H1 (cell line): ENCODE results near the gene BCAR3. TPM values are rescaled to one million over a fixed set of nuclear protein-coding genes. Genes with fewer than 3 reads are reported as not detected.
A peak's percentile ranks its signal among the peaks of the same experiment; 100 is the strongest.

ENCODE experiments used
- CTCF ChIA-PET: fragments of 300-600 bp; sonication (Branson Sonifier 250); formaldehyde crosslinking; loops from one replicate; lab custom pipeline; 2021; ENCODE audit not compliant: partially characterized antibody; lab: Charles Lee
- POLR2A ChIA-PET: fragments of 300-600 bp; sonication (Branson Sonifier 250); formaldehyde crosslinking; loops from one replicate; lab custom pipeline; 2021; ENCODE audit warnings: inconsistent platforms; ENCODE audit not compliant: partially characterized antibody; lab: Charles Lee
- DNase-seq, 2 experiments: peaks; one replicate each; pipeline versions ENCODE4 v3.0.0 to v3.0.0-alpha.2; 2010 to 2022; ENCODE audit warnings: low spot score in 2 of 2, low read depth in 1 of 2, mixed read lengths in 1 of 2
- FAIRE-seq: peaks from 2 replicates; lab custom pipeline; 2011; peaks lifted over from hg19 to GRCh38; lab: Jason Lieb, UNC
- H2AFZ ChIP-seq: 2 replicates; pipeline ENCODE4 v1.8.1; 2012; ENCODE audit warnings: low read length, inconsistent platforms
- H2AK5ac ChIP-seq: 2 replicates; pipeline ENCODE4 v1.6.1; 2013; ENCODE audit warnings: low read depth, low read length
- H2BK120ac ChIP-seq: replicated peaks from 2 replicates; pipeline ENCODE3; 2013; ENCODE audit warnings: low read depth, low read length, inconsistent platforms
- H2BK12ac ChIP-seq: 2 replicates; pipeline ENCODE4 v1.6.1; 2013; ENCODE audit warnings: low read depth, low read length
- H2BK15ac ChIP-seq: 2 replicates; pipeline ENCODE4 v1.6.1; 2013; ENCODE audit warnings: low read length
- H2BK20ac ChIP-seq: 2 replicates; pipeline ENCODE4 v1.6.1; 2013; ENCODE audit warnings: low read length
- H2BK5ac ChIP-seq: 2 replicates; pipeline ENCODE4 v1.6.1; 2013; ENCODE audit warnings: low read depth, low read length
- H3K14ac ChIP-seq: 2 replicates; pipeline ENCODE4 v1.6.1; 2013; ENCODE audit warnings: inconsistent platforms; ENCODE audit not compliant: insufficient read length
- H3K18ac ChIP-seq: 2 replicates; pipeline ENCODE4 v1.6.1; 2013; ENCODE audit warnings: low read length; ENCODE audit errors: extremely low read depth
- H3K23ac ChIP-seq: 2 replicates; pipeline ENCODE4 v1.6.1; 2013; ENCODE audit warnings: inconsistent platforms; ENCODE audit not compliant: insufficient read length
- H3K23me2 ChIP-seq: 2 replicates; pipeline ENCODE4 v1.6.1; 2013; ENCODE audit warnings: low read depth, low read length
- H3K27ac ChIP-seq: 2 replicates; pipeline ENCODE4 v1.6.1; 2011; ENCODE audit warnings: low read depth, low read length, inconsistent platforms
- H3K27me3 ChIP-seq, 4 experiments: replicated peaks in 1 of 4; 1 replicate in 1 of 4; 2 replicates in 3 of 4; pipeline versions ENCODE4 v1.6.1 to v1.8.1; 2011 to 2013; ENCODE audit warnings: low read length in 3 of 4, mild to moderate bottlenecking in 3 of 4, inconsistent platforms in 2 of 4, mixed read lengths in 2 of 4, moderate library complexity in 1 of 4; ENCODE audit not compliant: control insufficient read depth in 3 of 4, insufficient read depth in 3 of 4; ENCODE audit errors: extremely low read depth in 1 of 4
- H3K36me3 ChIP-seq, 4 experiments: 2 replicates each; pipeline versions ENCODE4 v1.6.1 to v1.8.1; 2011 to 2013; ENCODE audit warnings: mild to moderate bottlenecking in 4 of 4, low read length in 3 of 4, moderate library complexity in 2 of 4, control low read depth in 1 of 4, inconsistent platforms in 1 of 4; ENCODE audit not compliant: insufficient read depth in 4 of 4, control insufficient read depth in 2 of 4
- H3K4ac ChIP-seq: replicated peaks from 2 replicates; pipeline ENCODE3; 2013; ENCODE audit warnings: low read length, low read depth, mixed read lengths, inconsistent platforms; ENCODE audit not compliant: insufficient read length
- H3K4me1 ChIP-seq, 4 experiments: replicated peaks in 1 of 4; 1 replicate in 1 of 4; 2 replicates in 3 of 4; pipeline versions ENCODE4 v1.6.1 to v1.8.1; 2011 to 2013; ENCODE audit warnings: low read length in 3 of 4, inconsistent platforms in 2 of 4, mixed read lengths in 1 of 4; ENCODE audit not compliant: insufficient read depth in 4 of 4, control insufficient read depth in 3 of 4
- H3K4me2 ChIP-seq, 2 experiments: 2 replicates each; pipeline versions ENCODE4 v1.6.1 to v1.8.1; 2011 to 2013; ENCODE audit warnings: low read depth in 2 of 2, low read length in 2 of 2, control low read depth in 1 of 2, inconsistent platforms in 1 of 2, mild to moderate bottlenecking in 1 of 2; ENCODE audit not compliant: insufficient read depth in 1 of 2
- H3K4me3 ChIP-seq, 4 experiments: fragments of 200-600, 300-600 bp in 1 of 4; sonication (generic), shearing (Covaris generic), sonication (Bioruptor Twin) in 1 of 4; 2 replicates each; pipeline versions ENCODE4 v1.5.1 to v1.8.1; 2011 to 2016; ENCODE audit warnings: low read length in 4 of 4, low read depth in 3 of 4, control low read depth in 2 of 4, inconsistent platforms in 2 of 4, mild to moderate bottlenecking in 2 of 4, mixed read lengths in 1 of 4, moderate library complexity in 1 of 4; ENCODE audit not compliant: insufficient read depth in 2 of 4; ENCODE audit errors: extremely low read depth in 1 of 4
- H3K56ac ChIP-seq: replicated peaks from 2 replicates; pipeline ENCODE3; 2013; ENCODE audit warnings: low read depth, mild to moderate bottlenecking, mixed read lengths, low read length, inconsistent platforms; ENCODE audit not compliant: insufficient read length
- H3K79me1 ChIP-seq: 2 replicates; pipeline ENCODE4 v1.6.1; 2013; ENCODE audit warnings: low read depth, low read length, control low read depth
- H3K79me2 ChIP-seq, 2 experiments: 2 replicates each; pipeline versions ENCODE4 v1.6.1 to v1.8.1; 2012 to 2013; ENCODE audit warnings: low read length in 2 of 2, mild to moderate bottlenecking in 2 of 2, inconsistent platforms in 1 of 2; ENCODE audit not compliant: insufficient read depth in 2 of 2, control insufficient read depth in 1 of 2
- H3K9ac ChIP-seq, 4 experiments: replicated peaks in 1 of 4; 1 replicate in 1 of 4; 2 replicates in 3 of 4; pipeline versions ENCODE4 v1.6.1 to v1.8.1; 2011 to 2013; ENCODE audit warnings: low read depth in 3 of 4, low read length in 3 of 4, control low read depth in 2 of 4, mild to moderate bottlenecking in 2 of 4, moderate library complexity in 2 of 4, inconsistent platforms in 1 of 4; ENCODE audit errors: extremely low read depth in 1 of 4
- H3K9me3 ChIP-seq, 2 experiments: 2 replicates each; pipeline versions ENCODE4 v1.6.1 to v1.8.1; 2012 to 2013; ENCODE audit warnings: mild to moderate bottlenecking in 2 of 2, moderate library complexity in 2 of 2, control low read depth in 1 of 2, inconsistent platforms in 1 of 2, low read depth in 1 of 2, low read length in 1 of 2, mixed read lengths in 1 of 2; ENCODE audit not compliant: insufficient read depth in 2 of 2
- H4K20me1 ChIP-seq, 2 experiments: replicated peaks in 1 of 2; 2 replicates each; pipeline versions ENCODE3 to v1.8.1; 2011 to 2013; ENCODE audit warnings: inconsistent platforms in 2 of 2, low read length in 2 of 2, mild to moderate bottlenecking in 1 of 2; ENCODE audit not compliant: insufficient read depth in 2 of 2, control insufficient read depth in 1 of 2
- H4K5ac ChIP-seq: 2 replicates; pipeline ENCODE4 v1.6.1; 2013; ENCODE audit warnings: low read length, low read depth, mixed read lengths, inconsistent platforms; ENCODE audit not compliant: insufficient read length
- H4K8ac ChIP-seq: 2 replicates; pipeline ENCODE4 v1.8.0; 2013; ENCODE audit warnings: mild to moderate bottlenecking, moderate library complexity, low read length, inconsistent platforms; ENCODE audit not compliant: insufficient read depth; ENCODE audit errors: extremely low read depth
- H4K91ac ChIP-seq: replicated peaks from 2 replicates; pipeline ENCODE3; 2013; ENCODE audit warnings: low read length, mixed read lengths, inconsistent platforms; ENCODE audit not compliant: insufficient read length
- BACH1 ChIP-seq: IDR thresholded peaks from 2 replicates; pipeline ENCODE4 v1.6.1; 2012; ENCODE audit warnings: low read length, improper control_type of control experiment
- BCL11A ChIP-seq, 2 experiments: IDR thresholded peaks; one replicate each; pipeline ENCODE4 v1.6.1; 2011; ENCODE audit warnings: low read depth in 2 of 2, low read length in 2 of 2, mild to moderate bottlenecking in 2 of 2
- CTCF ChIP-seq, 3 experiments: IDR thresholded peaks; 1 replicate in 2 of 3; 2 replicates in 1 of 3; pipeline versions ENCODE4 v1.5.1 to v1.6.1; 2011; ENCODE audit warnings: low read length in 3 of 3, mild to moderate bottlenecking in 3 of 3, inconsistent platforms in 2 of 3, low read depth in 1 of 3, moderate library complexity in 1 of 3; ENCODE audit not compliant: insufficient read depth in 1 of 3; ENCODE audit errors: control extremely low read depth in 1 of 3
- RAD21 ChIP-seq, 2 experiments: IDR thresholded peaks in 1 of 2; conservative IDR thresholded peaks in 1 of 2; 2 replicates each; pipeline ENCODE4 v1.6.1; 2011; ENCODE audit warnings: low read depth in 2 of 2, low read length in 2 of 2, improper control_type of control experiment in 1 of 2, inconsistent platforms in 1 of 2, mild to moderate bottlenecking in 1 of 2, moderate library complexity in 1 of 2
- RXRA ChIP-seq: IDR thresholded peaks from 2 replicates; pipeline ENCODE4 v1.6.1; 2011; ENCODE audit warnings: low read depth, mild to moderate bottlenecking, low read length, moderate library complexity; ENCODE audit not compliant: insufficient read depth
- SIRT6 ChIP-seq: IDR thresholded peaks from one replicate; pipeline ENCODE4 v1.7.1; 2012; ENCODE audit warnings: low read length, inconsistent platforms
- WGBS, 2 experiments: shearing (Covaris generic) in 1 of 2; methylation state at CpG; one replicate each; pipeline versions ENCODE4 v1.1.6 to v1.1.7; 2013 to 2015; ENCODE audit warnings: low lambda C conversion rate in 2 of 2, mixed read lengths in 2 of 2, inconsistent platforms in 1 of 2, low coverage in 1 of 2, missing lambda C conversion rate in 1 of 2; ENCODE audit not compliant: insufficient replicate concordance in 2 of 2, insufficient coverage in 1 of 2, insufficient read length in 1 of 2; ENCODE audit errors: extremely low coverage in 1 of 2, missing lambda C conversion rate in 1 of 2; 5-methylcytosine and 5-hydroxymethylcytosine counted together
- polyA plus RNA-seq, 7 experiments: library from polyadenylated mRNA; depleted of rRNA in 3 of 7; stranded (reverse) in 5 of 7; unstranded in 2 of 7; fragments of >200 nt in 5 of 7; fragments of 200-250 nt in 2 of 7; gene quantifications; 1 replicate in 5 of 7; 2 replicates in 1 of 7; 4 replicates in 1 of 7; pipeline versions ENCODE4 v1.2.1 to v1.2.3, GENCODE V29; 2011 to 2013; ENCODE audit warnings: missing spikeins in 2 of 7, mixed read lengths in 2 of 7
- total RNA-seq: library from RNA; stranded (reverse); fragmentation: NEBNext Ultra II Directional; extraction: Animal tissue kit (Norgen Biotek cat#: 25700); gene quantifications from 2 replicates; pipeline ENCODE4 v1.2.1, GENCODE V29; 2021

The BCAR3 gene
- total and polyA plus RNA-seq, 2 of the 8 experiments (the other 6 are each of a cell fraction or from before 2014, with no cell fraction given) = 5.6 to 9.2 TPM

DNA sequence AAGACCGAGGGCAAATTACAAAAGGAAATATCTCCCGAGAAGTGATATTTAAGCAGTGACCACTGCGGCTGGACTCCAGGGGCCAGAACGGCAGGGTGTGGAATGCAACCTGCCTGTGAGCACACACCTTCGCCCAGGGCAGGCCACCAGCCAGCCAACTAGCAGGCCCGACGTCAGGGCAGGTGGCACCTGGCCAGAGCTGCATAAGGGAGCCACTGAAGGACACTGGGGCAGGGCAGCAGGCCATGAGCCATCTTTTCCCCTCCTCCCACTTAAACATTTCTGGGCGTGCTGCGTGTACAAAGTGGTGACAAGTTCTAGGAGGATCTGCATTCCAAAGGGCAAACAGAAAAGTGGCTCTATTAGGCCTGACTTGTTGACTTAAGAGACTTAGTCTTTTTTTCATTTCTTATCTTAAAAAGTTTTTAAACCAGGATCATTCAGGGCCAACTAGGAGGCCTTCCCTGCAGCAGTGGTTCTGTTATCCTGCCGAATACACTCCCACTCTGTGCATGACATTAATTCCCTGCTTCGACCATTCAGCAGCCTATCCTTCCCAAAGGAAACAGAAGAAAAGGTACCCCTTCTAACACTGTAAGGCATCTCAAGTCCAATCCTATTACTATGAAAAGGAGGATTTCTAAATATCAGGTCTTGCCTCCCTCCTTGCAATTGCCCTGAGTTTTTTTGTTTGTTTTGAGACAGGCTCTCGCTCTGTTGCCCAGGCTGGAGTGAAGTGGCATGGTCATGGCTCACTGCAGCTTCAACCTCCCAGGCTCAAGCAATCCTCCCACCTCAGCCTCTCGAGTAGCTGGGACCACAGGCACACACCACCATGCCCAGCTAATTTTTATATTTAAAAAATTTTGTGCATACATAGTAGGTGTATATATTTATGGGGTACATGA lies 96.3 kb downstream of the BCAR3 start:
- H3K9ac ChIP-seq = no peak overlapping the region

More for the DNA sequence above, 96.3 kb downstream of the BCAR3 start:
- DNase-seq (no peak), FAIRE-seq (no peak)
- H3K27ac ChIP-seq = no peak overlapping the region
- WGBS, 2 experiments = 84% methylated on average over 13 of the region's 13 CpGs; no CpG with 5 or more reads in 1 of the 2 experiments
- no peak overlapping the region for H3K56ac ChIP-seq
- H2AK5ac ChIP-seq = no peak overlapping the region
- H2BK120ac ChIP-seq = no peak overlapping the region
- H2BK12ac ChIP-seq = no peak overlapping the region
- peak overlapping the region; percentile 53; the same call in 1 of the 2 replicates for H4K8ac ChIP-seq
- peaks cover 0 to 14% (median 5%) of the 10 kb centered on the region in 4 experiments; a peak in 4 of 8 replicates for H3K36me3 ChIP-seq
- H2BK15ac ChIP-seq = no peak overlapping the region
- no peaks in the 10 kb centered on the region for H3K23me2 ChIP-seq
- H4K5ac ChIP-seq = no peak overlapping the region
- no peaks in the 10 kb centered on the region for H4K20me1 ChIP-seq
- POLR2A ChIA-PET = interaction anchor here (0.6 kb wide), 1 partner anchor 57 kb away, joined by 3 read pairs; no protein-coding TSS in a partner anchor
- no peak overlapping the region for H3K23ac ChIP-seq
- H3K4me2 ChIP-seq = no peak overlapping the region
- H2BK20ac ChIP-seq = no peak overlapping the region
- H3K4me1 ChIP-seq = no peaks in the 10 kb centered on the region; a peak in 1 of 7 replicates
- H3K4me3 ChIP-seq = no peak overlapping the region
- H3K79me2 ChIP-seq = no peaks in the 10 kb centered on the region
- H4K91ac ChIP-seq = no peak overlapping the region
- H2AFZ ChIP-seq = no peak overlapping the region
- no peak overlapping the region for H3K14ac ChIP-seq
- no peaks in the 10 kb centered on the region for H3K27me3 ChIP-seq
- no peak overlapping the region for H3K18ac ChIP-seq
- H3K4ac ChIP-seq = no peak overlapping the region
- no peak overlapping the region for H2BK5ac ChIP-seq
- no peaks in the 10 kb centered on the region for H3K9me3 ChIP-seq
- CTCF ChIA-PET = interaction anchor here (1.1 to 1.6 kb wide), 3 partner anchors 9 to 258 kb away, joined by 3 to 4 read pairs (median 3); no protein-coding TSS in a partner anchor
- no peaks in the 10 kb centered on the region for H3K79me1 ChIP-seq
- no peak for TF ChIP-seq RXRA
- TF ChIP-seq BACH1 = no peak
- no peak for TF ChIP-seq SIRT6
- no peak for TF ChIP-seq CTCF (IDR thresholded peaks at IDR 0.05; ENCODE audit: control extremely low read depth in 1 of 3, insufficient read depth in 1 of 3, low read depth in 1 of 3, low read length in 3 of 3)
- no peak for TF ChIP-seq RAD21 (IDR thresholded peaks at IDR 0.05 in 1 of 2, conservative IDR thresholded peaks at IDR 0.05 in 1 of 2; ENCODE audit: low read depth in 2 of 2, low read length in 2 of 2)
- no peak for TF ChIP-seq BCL11A (IDR thresholded peaks at IDR 0.05; ENCODE audit: low read depth in 2 of 2, low read length in 2 of 2)
- TF ChIP-seq, all 59 proteins: peak for 0
